ENCODE results near the gene CCDC88B. TPM values are rescaled to one million over a fixed set of nuclear protein-coding genes. Genes with fewer than 3 reads are reported as not detected.
A peak's percentile ranks its signal among the peaks of the same experiment; 100 is the strongest.

Gene CCDC88B
- total RNA-seq, 1 donor from 2014 or later: 7.9 TPM

DNA sequence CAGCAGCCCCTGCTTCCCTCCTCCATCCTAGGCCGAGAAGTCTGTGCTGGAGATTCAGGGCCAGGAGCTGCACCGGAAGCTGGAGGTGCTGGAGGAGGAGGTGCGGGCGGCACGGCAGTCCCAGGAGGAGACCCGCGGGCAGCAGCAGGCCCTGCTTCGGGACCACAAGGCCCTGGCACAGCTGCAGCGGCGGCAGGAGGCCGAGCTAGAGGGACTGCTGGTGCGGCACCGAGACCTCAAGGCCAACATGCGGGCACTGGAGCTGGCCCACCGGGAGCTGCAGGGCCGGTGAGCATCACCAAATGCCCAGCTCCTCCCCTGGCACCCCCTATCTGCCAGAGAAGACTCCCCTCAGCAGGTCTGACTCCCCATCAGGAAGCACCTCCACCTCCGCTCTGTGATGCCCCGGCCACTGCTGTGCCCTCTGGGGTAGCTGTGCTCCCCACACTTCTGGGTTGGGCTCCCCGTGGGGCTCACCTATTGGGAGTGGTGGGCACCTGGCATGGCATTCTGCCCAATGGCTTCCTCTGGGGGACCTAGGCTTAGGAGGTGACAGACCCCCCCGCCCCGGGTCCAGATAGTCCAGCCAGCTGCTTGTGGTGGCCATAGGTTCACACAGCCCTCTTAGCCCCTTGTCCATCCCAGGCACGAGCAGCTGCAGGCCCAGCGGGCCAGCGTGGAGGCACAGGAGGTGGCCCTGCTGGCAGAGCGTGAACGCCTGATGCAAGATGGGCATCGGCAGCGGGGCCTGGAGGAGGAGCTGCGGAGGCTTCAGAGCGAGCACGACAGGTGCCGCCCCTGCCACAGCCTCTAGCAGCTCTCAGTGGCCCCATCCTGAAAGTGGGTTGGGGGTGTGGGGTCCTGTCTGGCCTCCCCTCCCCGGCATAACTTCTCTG, 12.3 kb downstream of the CCDC88B start:
- no peaks in the 10 kb centered on the region for H3K9me3 ChIP-seq
- DNase-seq (ENCODE audit: extremely low spot score in 2 of 2): no peak
- H3K36me3 ChIP-seq: no peaks in the 10 kb centered on the region
- no peaks in the 10 kb centered on the region for H3K27me3 ChIP-seq
- peaks cover 21% of the 10 kb centered on the region for H3K4me1 ChIP-seq
- H3K27ac ChIP-seq: no peak overlapping the region
- no peak overlapping the region for H3K4me3 ChIP-seq
- TF ChIP-seq POLR2AphosphoS5 (IDR thresholded peaks at IDR 0.05; ENCODE audit: insufficient read depth in 1 of 2, low read depth in 1 of 2) (no peak), POLR2A (IDR thresholded peaks at IDR 0.05) (no peak)
- TF ChIP-seq, protein P1, sequence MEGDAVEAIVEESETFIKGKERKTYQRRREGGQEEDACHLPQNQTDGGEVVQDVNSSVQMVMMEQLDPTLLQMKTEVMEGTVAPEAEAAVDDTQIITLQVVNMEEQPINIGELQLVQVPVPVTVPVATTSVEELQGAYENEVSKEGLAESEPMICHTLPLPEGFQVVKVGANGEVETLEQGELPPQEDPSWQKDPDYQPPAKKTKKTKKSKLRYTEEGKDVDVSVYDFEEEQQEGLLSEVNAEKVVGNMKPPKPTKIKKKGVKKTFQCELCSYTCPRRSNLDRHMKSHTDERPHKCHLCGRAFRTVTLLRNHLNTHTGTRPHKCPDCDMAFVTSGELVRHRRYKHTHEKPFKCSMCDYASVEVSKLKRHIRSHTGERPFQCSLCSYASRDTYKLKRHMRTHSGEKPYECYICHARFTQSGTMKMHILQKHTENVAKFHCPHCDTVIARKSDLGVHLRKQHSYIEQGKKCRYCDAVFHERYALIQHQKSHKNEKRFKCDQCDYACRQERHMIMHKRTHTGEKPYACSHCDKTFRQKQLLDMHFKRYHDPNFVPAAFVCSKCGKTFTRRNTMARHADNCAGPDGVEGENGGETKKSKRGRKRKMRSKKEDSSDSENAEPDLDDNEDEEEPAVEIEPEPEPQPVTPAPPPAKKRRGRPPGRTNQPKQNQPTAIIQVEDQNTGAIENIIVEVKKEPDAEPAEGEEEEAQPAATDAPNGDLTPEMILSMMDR (IDR thresholded peaks at IDR 0.05): no peak
- intact Hi-C loops (cut with DNase I): loop anchor here (5.0 kb wide), 1 partner anchor 35 kb away; the partner anchor contains the start of genes PRDX5 and TRMT112

- TF ChIP-seq POLR2AphosphoS5 (IDR thresholded peaks at IDR 0.05; ENCODE audit: insufficient read depth in 1 of 2, low read depth in 1 of 2) (no peak), POLR2A (IDR thresholded peaks at IDR 0.05) (no peak)
- TF ChIP-seq, protein P1 (IDR thresholded peaks at IDR 0.05): no peak
- intact Hi-C loops (cut with DNase I): loop anchor here (5.0 kb wide), 1 partner anchor 36 kb away; the partner anchor contains the start of genes PRDX5 and TRMT112
- Histone ChIP-seq H3K4me3 (no peak overlapping the region), H3K4me1 (peaks cover 29% of the 10 kb centered on the region), H3K36me3 (no peaks in the 10 kb centered on the region), H3K27ac (no peak overlapping the region), H3K27me3 (no peaks in the 10 kb centered on the region), H3K9me3 (no peaks in the 10 kb centered on the region)
- DNase-seq (ENCODE audit: extremely low spot score in 2 of 2): no peak
Observed at GRCh38 chr11:64352995-64353714, 13.2 kb downstream of the CCDC88B start.

- H3K9me3 ChIP-seq: no peaks in the 10 kb centered on the region
- no peak for DNase-seq (ENCODE audit: extremely low spot score in 2 of 2)
- no peak overlapping the region for H3K4me3 ChIP-seq
- no peaks in the 10 kb centered on the region for H3K27me3 ChIP-seq
- intact Hi-C loops (cut with DNase I): loop anchor here (5.0 kb wide), 1 partner anchor 37 kb away; the partner anchor contains the start of genes PRDX5 and TRMT112
- no peaks in the 10 kb centered on the region for H3K36me3 ChIP-seq
- H3K27ac ChIP-seq: no peak overlapping the region
- H3K4me1 ChIP-seq: peaks cover 27% of the 10 kb centered on the region
- TF ChIP-seq, protein P1 (IDR thresholded peaks at IDR 0.05): no peak
- TF ChIP-seq POLR2A (IDR thresholded peaks at IDR 0.05) (no peak), POLR2AphosphoS5 (IDR thresholded peaks at IDR 0.05; ENCODE audit: insufficient read depth in 1 of 2, low read depth in 1 of 2) (no peak)
Observed at GRCh38 chr11:64353715-64354506, 13.9 kb downstream of the CCDC88B start.

DNA sequence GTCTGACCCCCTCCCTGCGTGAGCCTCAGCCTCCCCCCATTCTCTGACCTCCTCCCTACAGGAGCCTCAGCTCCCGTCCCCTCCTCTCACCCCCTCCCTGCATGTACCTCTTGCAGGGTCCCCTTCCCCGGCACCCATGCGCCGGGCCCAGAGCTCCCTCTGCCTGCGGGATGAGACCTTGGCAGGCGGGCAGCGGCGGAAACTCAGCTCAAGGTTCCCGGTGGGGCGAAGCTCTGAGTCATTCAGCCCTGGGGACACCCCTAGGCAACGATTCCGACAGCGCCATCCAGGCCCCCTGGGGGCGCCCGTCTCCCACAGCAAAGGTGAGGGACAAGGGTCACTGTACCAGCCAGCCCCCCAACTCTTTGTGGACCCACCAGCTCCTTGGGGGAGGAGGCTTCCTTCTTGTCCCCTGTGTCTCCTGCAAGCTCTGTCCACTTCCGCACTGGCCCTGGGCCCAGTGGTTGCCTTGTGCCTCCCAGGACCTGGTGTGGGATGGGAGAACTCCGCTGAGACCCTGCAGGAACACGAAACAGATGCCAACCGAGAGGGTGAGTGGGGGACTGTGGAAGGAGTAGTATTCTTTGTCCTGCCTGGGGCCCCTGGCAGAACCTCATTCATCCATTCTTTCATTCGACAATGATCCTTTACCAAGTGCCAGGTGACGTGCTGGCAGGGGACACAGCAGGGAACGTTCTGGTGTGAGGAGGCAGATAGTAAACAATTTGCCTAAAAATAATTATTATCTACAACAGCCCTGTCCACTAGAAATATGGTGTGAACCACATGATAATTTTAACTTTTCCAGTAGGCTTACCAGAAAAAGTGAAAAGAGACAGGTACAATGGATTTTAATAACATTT, 15.3 kb downstream of the CCDC88B start:
- H3K27me3 ChIP-seq: no peaks in the 10 kb centered on the region
- intact Hi-C loops (cut with DNase I): no loop called here
- no peaks in the 10 kb centered on the region for H3K9me3 ChIP-seq
- peak overlapping the region; percentile 23 to 25 for H3K4me3 ChIP-seq
- TF ChIP-seq, protein P1 (IDR thresholded peaks at IDR 0.05): peak in 2 of 3 experiments; percentile 17 to 46
- TF ChIP-seq POLR2AphosphoS5 (IDR thresholded peaks at IDR 0.05; ENCODE audit: insufficient read depth in 1 of 2, low read depth in 1 of 2) (peak in 1 of 2 donors; percentile 61), POLR2A (IDR thresholded peaks at IDR 0.05) (no peak)
- DNase-seq (ENCODE audit: extremely low spot score in 2 of 2): no peak
- H3K4me1 ChIP-seq: peaks cover 40% of the 10 kb centered on the region
- no peak overlapping the region for H3K27ac ChIP-seq
- no peaks in the 10 kb centered on the region for H3K36me3 ChIP-seq
